HG03135 (cell line): ENCODE measurements around the gene SLC25A26.

Experiments used
- ATAC-seq: cut with Tn5 transposase; IDR thresholded peaks from one replicate; pipeline ENCODE4 v1.9.1; 2021; ENCODE audit warnings: mild to moderate bottlenecking, moderate library complexity; ENCODE audit not compliant: unreplicated experiment

SLC25A26 gene

DNA sequence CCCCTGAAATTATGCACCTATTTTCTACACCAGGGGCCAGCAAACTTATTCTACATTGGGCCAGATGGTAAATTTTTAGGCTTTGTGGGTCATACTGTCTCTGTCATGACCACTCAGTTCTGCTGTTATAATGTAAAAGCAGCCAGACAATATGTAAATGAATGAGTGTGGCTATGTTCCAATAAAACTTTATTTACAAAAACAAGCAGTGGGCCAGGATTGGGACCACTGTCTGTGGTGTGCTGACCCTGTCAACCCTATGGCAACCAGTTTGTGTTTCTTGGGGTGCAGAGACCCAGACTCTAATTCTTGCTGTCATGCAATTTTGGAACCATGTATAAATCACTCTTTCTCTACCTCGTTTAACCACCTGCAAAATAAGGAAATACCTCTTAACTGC is 205.3 kb downstream of the SLC25A26 start:
- no peak for ATAC-seq

DNA sequence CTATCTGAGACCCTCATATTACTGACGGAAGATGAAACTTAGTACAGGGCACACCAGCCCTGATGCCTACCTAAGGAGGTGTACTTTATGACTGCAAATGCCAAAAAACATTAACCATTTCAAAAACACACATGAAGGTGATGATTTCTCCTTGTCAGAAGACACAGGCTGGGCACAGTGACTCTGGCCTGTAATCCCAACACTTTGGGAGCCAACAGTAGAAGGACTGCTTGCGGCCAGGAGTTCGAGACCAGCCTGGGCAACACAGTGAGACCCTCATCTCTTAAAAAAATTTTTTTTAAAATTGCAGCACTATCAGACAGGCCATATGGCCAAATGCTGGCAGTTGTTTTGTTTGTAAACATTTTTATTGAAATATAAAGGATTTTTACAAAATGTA is 206.6 kb downstream of the SLC25A26 start:
- ATAC-seq, result no peak

DNA sequence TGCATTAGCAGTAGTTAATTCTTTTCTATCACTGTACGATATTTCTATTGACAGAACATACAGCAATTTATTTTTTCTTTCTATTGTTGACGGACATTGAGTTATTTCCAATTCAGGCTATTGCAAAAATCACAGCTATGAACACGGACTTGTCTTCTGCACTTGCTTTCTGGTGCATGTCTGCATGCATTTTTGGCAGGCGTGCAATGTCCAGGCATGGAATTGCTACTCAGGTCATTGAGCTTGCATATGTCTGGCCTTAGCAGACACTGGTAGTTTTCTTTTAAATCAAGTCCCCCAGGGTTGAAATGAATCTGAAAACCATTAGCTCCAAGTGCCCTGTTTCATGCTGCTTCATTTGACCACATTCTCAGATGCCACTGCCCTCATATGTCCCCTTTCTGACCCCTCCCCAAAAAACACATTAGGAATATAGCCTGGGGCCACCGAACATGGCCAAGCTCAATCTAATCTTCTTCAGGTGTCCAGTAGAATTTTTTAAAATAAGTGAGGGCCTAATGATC is 207.2 kb downstream of the SLC25A26 start:
- no peak for ATAC-seq
